ENCODE results near the gene PCNX2. TPM values are rescaled to one million over a fixed set of nuclear protein-coding genes. Genes with fewer than 3 reads are reported as not detected.

The PCNX2 gene
- polyA plus RNA-seq, 3 donors, result 0.29 to 7.9 (median 0.62) TPM

GRCh38 chr1:232995189-232995588 is 300.3 kb downstream of the PCNX2 start:
- 100% methylated on average over 2 of the region's 2 CpGs for WGBS (ENCODE audit: insufficient coverage)
- Mint-ChIP-seq H3K4me1 (no peaks in the 10 kb centered on the region), H3K36me3 (peaks cover 45 to 65% of the 10 kb centered on the region in 2 donors), H3K27me3 (ENCODE audit: low read depth in 3 of 3) (no peaks in the 10 kb centered on the region), H3K4me3 (no peak overlapping the region), H3K9me3 (peaks cover 3 to 24% (median 12%) of the 10 kb centered on the region in 7 donors), H3K27ac (no peak overlapping the region)
- Histone ChIP-seq H3K4me2 (replicated peaks; ENCODE audit: extremely low read depth, low read length, poor library complexity, severe bottlenecking) (no peak overlapping the region), H2AFZ (ENCODE audit: insufficient read depth, low read depth, low read length, poor library complexity, severe bottlenecking) (no peak overlapping the region), H3K27me3 (ENCODE audit: control insufficient read depth in 2 of 2, insufficient read depth in 2 of 2, low read length in 2 of 2) (no peaks in the 10 kb centered on the region), H3K4me1 (ENCODE audit: control insufficient read depth in 1 of 2, insufficient read depth in 2 of 2, low read length in 2 of 2) (no peaks in the 10 kb centered on the region), H3K79me2 (ENCODE audit: insufficient read depth, low read length) (no peaks in the 10 kb centered on the region), H3K27ac (ENCODE audit: low read depth in 1 of 2, low read length in 2 of 2) (no peak overlapping the region), H3K4me3 (replicated peaks in 1 of 3; ENCODE audit: low read depth in 2 of 3, low read length in 3 of 3) (no peak overlapping the region), H3K36me3 (replicated peaks in 1 of 2; ENCODE audit: control insufficient read depth in 1 of 2, insufficient read depth in 2 of 2, low read length in 2 of 2) (peaks cover 4 to 36% of the 10 kb centered on the region in 2 donors), H3K9me3 (replicated peaks in 1 of 2; ENCODE audit: control insufficient read depth in 1 of 2, insufficient read depth in 1 of 2, low read length in 2 of 2) (peaks cover 0 to 8% of the 10 kb centered on the region in 2 donors), H3K9ac (ENCODE audit: insufficient read depth, low read length, poor library complexity, severe bottlenecking) (no peak overlapping the region), H4K20me1 (ENCODE audit: insufficient read depth, low read length) (no peaks in the 10 kb centered on the region)
- DNase-seq, result no peak
- TF ChIP-seq, protein P1, sequence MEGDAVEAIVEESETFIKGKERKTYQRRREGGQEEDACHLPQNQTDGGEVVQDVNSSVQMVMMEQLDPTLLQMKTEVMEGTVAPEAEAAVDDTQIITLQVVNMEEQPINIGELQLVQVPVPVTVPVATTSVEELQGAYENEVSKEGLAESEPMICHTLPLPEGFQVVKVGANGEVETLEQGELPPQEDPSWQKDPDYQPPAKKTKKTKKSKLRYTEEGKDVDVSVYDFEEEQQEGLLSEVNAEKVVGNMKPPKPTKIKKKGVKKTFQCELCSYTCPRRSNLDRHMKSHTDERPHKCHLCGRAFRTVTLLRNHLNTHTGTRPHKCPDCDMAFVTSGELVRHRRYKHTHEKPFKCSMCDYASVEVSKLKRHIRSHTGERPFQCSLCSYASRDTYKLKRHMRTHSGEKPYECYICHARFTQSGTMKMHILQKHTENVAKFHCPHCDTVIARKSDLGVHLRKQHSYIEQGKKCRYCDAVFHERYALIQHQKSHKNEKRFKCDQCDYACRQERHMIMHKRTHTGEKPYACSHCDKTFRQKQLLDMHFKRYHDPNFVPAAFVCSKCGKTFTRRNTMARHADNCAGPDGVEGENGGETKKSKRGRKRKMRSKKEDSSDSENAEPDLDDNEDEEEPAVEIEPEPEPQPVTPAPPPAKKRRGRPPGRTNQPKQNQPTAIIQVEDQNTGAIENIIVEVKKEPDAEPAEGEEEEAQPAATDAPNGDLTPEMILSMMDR (IDR thresholded peaks at IDR 0.05), result no peak
- intact Hi-C loops (cut with micrococcal nuclease), result no loop called here

DNA sequence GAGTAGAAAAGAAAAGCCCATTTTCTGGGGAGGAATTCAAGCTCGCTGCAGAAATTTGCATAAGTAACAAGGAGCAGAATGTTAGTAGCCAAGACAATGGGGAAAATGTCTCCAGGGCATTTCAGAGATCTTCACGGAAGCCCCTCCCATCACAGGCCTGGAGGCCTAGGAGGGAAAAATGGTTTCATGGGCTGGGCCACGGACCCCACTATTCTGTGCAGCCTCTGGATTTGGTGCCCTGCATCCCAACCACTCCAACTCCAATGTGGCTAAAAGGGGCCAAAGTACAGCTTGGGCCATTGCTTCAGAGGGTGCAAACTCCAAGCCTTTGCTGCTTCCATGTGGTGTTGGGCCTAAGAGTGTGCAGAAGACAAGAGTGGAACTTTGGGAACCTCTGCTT is 302.0 kb downstream of the PCNX2 start:
- no peaks in the 10 kb centered on the region for H3K79me2 ChIP-seq (ENCODE audit: insufficient read depth, low read length)
- Mint-ChIP-seq H3K36me3 (peaks cover 31 to 53% of the 10 kb centered on the region in 2 donors), H3K9me3 (peaks cover 3 to 21% (median 12%) of the 10 kb centered on the region in 7 donors), H3K27ac (no peak overlapping the region), H3K4me3 (no peak overlapping the region), H3K27me3 (ENCODE audit: low read depth in 3 of 3) (no peaks in the 10 kb centered on the region), H3K4me1 (no peaks in the 10 kb centered on the region)
- WGBS (ENCODE audit: insufficient coverage), result no CpG with 5 or more reads among the region's 3 CpGs
- H2AFZ ChIP-seq (ENCODE audit: insufficient read depth, low read depth, low read length, poor library complexity, severe bottlenecking), result no peak overlapping the region
- H3K27ac ChIP-seq (ENCODE audit: low read depth in 1 of 2, low read length in 2 of 2), result no peak overlapping the region
- H4K20me1 ChIP-seq (ENCODE audit: insufficient read depth, low read length), result no peaks in the 10 kb centered on the region
- no peak overlapping the region for H3K9ac ChIP-seq (ENCODE audit: insufficient read depth, low read length, poor library complexity, severe bottlenecking)
- no peak overlapping the region for H3K4me3 ChIP-seq (replicated peaks in 1 of 3; ENCODE audit: low read depth in 2 of 3, low read length in 3 of 3)
- intact Hi-C loops (cut with micrococcal nuclease), result no loop called here
- TF ChIP-seq, protein P1 (IDR thresholded peaks at IDR 0.05), result no peak
- H3K27me3 ChIP-seq (ENCODE audit: control insufficient read depth in 2 of 2, insufficient read depth in 2 of 2, low read length in 2 of 2), result no peaks in the 10 kb centered on the region
- H3K4me1 ChIP-seq (ENCODE audit: control insufficient read depth in 1 of 2, insufficient read depth in 2 of 2, low read length in 2 of 2), result no peaks in the 10 kb centered on the region
- peaks cover 4 to 20% of the 10 kb centered on the region in 2 donors for H3K36me3 ChIP-seq (replicated peaks in 1 of 2; ENCODE audit: control insufficient read depth in 1 of 2, insufficient read depth in 2 of 2, low read length in 2 of 2)
- no peak overlapping the region for H3K4me2 ChIP-seq (replicated peaks; ENCODE audit: extremely low read depth, low read length, poor library complexity, severe bottlenecking)
- peaks cover 0 to 8% of the 10 kb centered on the region in 2 donors for H3K9me3 ChIP-seq (replicated peaks in 1 of 2; ENCODE audit: control insufficient read depth in 1 of 2, insufficient read depth in 1 of 2, low read length in 2 of 2)
- no peak for DNase-seq

All from CD14-positive monocyte (primary cell).